Activated gamma-delta T cell (primary cell): ENCODE measurements around the gene CASP2.

ENCODE experiments used
- DNase-seq: peaks from one replicate; lab custom pipeline; 2025; lab: John Stamatoyannopoulos, UW
- total RNA-seq, 2 donors: gene quantifications; one replicate each; lab custom pipeline; 2026; lab: John Stamatoyannopoulos, UW

The CASP2 gene
- 51.5 to 78.4 reads per million in 2 donors for total RNA-seq

DNA sequence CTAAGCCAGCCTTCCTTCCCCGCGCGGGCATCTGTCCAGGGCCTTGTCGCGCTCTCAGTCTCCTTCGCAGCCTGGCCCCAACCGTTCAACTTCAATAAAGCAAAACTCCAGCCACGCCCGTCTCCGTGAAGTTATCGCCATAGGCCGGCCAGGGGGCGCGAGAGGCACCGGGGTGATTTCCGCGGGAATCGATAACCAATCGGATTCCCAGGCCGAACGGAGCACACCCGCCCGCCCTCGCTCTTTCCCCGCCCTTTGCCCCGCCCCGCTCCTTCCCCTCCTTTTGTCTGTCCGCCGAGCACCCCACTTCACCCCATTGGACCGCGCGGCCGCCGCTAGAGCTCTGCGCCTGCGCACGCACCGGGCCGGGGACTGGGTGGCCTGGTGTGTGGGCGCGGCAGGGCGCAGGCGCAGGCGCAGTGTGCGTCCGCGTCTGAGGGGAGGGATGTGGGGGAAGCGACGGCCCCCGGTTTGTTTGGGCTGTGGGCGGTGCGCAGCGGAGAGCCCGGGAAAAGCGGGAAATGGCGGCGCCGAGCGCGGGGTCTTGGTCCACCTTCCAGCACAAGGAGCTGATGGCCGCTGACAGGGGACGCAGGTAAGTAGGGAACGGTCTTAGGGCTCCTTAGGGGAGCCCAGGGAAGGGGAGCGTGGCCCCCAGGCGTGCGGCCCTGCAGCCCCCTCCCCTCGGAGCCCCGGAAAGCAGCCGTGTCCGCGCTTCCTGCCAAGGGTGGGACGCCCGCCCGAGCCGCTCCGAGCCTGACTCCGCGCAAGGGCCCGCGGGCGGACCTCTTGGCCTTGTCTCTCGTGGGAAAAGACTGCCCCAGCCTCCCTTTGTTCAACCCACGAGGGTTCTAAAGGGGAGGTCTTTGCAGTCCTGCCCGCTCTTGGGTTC, at the start of gene CASP2:
TSS of gene CASP2 (plus strand) at position 417 of the 892 bp plus-strand sequence. CDS start at position 522, 105 bp downstream.
- peak; percentile 99 for DNase-seq

DNA sequence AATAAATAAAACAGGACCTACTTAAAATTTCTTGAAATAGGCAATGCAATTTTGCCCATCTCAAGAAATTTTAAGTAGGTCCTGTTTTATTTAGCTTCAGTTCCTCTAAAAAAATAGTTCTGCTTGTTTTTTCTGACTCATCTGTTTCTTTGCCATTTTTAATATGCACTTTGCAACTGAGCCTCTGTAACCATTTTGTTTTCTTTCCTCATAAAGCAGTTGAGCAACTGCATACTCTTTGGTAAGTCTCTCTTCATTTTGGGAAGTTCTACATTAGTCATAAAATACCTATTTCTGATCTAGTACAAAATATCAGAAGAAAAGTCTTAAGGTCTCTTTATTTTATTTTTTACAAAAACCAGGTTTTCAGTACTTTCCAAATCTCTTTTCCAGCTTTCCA, 48.3 kb upstream of the CASP2 start:
- no peak for DNase-seq

DNA sequence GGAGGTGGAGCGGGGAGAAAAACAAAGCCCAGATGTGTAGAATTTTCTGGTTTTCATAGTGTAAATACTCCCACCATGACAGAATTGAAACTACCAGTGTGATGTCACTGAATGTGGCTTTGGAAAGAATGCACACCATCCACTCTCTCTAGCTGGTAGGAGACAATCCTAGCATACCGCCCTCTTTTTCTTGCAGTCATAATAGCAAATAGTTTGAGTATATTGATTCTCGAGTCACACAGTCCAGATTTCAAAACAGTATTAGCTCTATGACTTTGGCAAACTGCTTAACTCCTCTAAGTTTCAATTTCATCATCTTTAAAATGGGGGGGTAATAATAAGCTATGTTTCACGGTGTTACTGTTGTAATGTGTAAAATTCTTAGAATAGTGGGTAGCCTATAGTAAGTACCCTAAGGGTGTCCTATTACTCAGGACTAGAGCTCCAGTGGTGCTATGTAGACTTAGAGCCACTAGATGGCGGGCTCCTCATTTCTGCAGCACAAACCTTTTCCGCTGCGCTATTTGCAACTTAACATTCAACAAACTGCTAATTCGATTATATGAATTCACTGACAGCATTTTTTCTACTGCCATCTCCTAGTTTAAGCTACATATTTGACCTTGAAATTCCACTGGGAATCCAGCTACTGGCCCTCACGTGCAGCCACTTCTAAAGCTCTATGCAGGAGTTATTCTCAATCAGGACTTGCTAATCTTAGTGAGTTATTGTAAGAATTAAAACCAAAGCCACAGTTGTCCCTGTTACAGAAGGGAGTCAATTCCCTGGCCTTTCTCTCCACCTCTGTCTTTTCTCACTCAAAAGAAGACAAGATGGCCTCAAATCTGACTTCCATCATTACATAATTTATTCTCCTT, 47.6 kb upstream of the CASP2 start:
- no peak for DNase-seq

GRCh38 chr7:143242306-143242705, 45.8 kb upstream of the CASP2 start:
- DNase-seq = no peak

DNA sequence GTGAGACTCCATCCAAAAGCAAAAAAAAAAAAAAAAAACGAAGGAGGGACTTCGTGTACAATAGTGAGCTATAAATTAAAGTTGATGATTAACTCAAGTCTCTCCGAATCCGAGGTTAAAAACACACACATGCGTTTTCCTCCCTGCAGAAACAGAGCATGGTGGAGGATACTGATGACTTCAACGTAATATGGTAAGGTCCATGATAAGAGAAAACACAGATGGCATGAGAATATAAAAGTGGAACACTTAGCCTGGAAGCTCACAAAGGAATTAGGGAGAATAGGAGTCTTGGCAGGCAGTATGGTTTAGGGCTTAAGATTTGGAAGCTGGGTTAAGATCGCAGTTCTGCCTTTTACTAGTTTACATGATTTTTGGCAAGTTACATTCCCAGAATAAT, 45.0 kb upstream of the CASP2 start:
- DNase-seq = no peak

GRCh38 chr7:143243614-143244013, 44.5 kb upstream of the CASP2 start:
- no peak for DNase-seq

DNA sequence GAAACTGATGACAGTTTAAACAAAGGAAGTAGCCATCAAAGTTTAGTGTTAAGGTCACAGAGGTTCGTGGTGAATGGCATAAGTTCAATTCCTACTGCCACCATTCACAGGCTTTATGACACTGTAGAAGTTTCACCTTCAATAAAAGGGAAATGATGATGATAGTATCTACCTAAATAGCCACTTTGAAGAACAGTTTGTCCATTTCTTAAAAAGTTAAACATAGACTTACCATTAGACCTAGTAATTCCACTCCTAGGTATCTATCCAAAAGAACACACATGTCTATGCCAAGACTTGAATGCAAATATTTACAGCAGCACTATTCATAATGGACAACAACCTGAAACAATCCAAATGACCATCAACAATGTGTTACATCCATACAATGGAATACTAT, 43.8 kb upstream of the CASP2 start:
- DNase-seq = no peak

DNA sequence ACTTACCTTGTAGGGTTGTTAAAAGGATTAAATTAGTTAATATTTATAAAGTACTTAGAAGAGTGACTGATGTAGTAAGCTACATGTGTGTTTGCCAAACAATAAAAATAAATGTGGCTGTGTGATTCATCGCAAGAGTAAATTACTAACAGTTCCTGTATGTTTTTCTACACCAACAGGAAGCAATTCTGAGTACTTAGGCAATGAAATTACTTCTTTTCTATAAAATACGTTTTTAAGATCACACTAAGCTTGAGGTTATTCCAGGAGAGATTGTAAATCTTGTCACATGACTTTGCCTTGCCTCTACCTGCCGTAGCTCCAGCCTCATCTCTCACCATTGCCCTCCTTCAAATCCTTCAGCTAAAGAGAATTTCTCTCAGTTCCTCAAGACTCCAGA, 43.0 kb upstream of the CASP2 start:
- no peak for DNase-seq

DNA sequence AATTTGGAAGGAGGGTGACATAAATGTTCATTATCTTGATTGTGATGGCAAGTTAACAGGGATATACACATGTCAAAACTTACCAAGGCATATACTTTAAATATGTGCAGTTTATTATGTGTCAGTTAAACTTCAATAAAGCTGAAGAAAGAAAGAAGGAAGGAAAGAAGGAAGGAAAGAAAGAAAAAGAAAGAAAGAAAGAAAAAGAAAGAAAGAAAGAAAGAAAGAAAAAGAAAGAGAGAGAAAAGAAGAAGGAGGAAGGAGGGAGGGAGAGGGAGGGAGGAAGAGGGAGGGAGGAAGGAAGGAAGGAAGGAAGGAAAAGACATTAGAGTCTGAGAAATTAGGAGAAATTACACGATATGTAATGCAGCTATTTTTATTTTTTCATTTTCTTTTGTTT, 40.8 kb upstream of the CASP2 start:
- DNase-seq = no peak

GRCh38 chr7:143248761-143249354, 39.3 kb upstream of the CASP2 start:
- DNase-seq = no peak

- DNase-seq = no peak
Measured at GRCh38 chr7:143250199-143250598, 38.0 kb upstream of the CASP2 start.

DNA sequence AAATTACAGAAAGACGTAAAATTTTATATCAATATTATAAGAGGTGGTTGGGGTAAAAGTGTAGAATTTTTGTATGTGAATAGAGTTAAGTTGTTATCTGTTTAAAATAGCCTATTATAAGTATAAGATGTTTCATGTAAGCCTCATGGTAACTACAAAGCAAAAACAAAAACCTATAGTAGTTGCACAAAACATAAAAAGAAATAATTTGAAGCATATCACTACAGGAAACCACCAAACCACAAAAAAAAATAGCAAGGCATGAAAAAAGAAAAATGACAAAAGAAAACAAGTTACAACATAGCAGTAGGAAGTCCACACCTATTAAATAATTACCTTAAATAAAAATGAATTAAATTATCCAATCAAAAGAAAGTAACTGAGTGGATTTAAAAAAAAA, 37.3 kb upstream of the CASP2 start:
- no peak for DNase-seq

DNA sequence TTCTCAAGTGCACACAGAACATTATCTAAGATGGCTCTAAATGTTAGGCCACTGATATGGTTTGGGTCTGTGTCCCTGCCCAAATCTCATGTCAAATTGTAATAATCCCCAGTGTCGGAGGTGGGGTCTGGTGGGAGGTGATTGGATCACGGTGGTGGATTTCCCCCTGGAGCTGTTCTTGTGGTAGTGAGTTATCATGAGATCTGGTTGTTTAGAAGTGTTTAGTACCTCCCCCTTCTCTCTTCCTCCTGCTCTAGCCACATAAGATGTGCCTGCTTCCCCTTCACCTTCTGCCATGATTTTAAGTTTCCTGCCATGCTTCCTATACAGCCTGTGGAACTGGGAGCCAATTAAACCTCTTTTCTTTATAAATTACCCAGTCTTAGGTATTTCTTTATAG, 36.1 kb upstream of the CASP2 start:
- DNase-seq = no peak

GRCh38 chr7:143255564-143255963, 32.6 kb upstream of the CASP2 start:
- DNase-seq = no peak

DNA sequence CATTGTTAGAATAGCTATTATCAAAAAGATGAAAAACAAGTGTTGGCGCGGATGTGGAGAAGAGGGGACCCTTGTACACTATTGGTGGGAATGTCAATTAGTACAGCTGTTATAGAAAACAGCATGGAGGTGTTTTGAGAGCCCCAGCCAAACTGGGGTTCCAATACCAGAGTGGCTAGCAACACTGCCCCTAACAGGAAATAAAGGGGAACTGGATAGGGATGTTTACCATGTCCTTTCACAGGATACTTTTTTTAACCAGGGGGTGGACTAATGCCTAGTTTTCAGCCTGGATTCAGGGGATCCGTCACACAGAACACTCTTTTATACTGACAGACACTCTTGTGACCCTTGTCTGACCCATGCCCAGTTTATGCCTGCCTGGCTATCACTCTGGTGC, 31.8 kb upstream of the CASP2 start:
- DNase-seq = no peak

GRCh38 chr7:143256932-143257331, 31.2 kb upstream of the CASP2 start:
- no peak for DNase-seq

- no peak for DNase-seq
Measured at GRCh38 chr7:143257501-143257900, 30.6 kb upstream of the CASP2 start.

- DNase-seq = no peak
Measured at GRCh38 chr7:143258831-143259230, 29.3 kb upstream of the CASP2 start.

- DNase-seq = no peak
Measured at GRCh38 chr7:143259765-143260164, 28.4 kb upstream of the CASP2 start.

- DNase-seq = no peak
Measured at GRCh38 chr7:143261901-143262300, 26.2 kb upstream of the CASP2 start.

DNA sequence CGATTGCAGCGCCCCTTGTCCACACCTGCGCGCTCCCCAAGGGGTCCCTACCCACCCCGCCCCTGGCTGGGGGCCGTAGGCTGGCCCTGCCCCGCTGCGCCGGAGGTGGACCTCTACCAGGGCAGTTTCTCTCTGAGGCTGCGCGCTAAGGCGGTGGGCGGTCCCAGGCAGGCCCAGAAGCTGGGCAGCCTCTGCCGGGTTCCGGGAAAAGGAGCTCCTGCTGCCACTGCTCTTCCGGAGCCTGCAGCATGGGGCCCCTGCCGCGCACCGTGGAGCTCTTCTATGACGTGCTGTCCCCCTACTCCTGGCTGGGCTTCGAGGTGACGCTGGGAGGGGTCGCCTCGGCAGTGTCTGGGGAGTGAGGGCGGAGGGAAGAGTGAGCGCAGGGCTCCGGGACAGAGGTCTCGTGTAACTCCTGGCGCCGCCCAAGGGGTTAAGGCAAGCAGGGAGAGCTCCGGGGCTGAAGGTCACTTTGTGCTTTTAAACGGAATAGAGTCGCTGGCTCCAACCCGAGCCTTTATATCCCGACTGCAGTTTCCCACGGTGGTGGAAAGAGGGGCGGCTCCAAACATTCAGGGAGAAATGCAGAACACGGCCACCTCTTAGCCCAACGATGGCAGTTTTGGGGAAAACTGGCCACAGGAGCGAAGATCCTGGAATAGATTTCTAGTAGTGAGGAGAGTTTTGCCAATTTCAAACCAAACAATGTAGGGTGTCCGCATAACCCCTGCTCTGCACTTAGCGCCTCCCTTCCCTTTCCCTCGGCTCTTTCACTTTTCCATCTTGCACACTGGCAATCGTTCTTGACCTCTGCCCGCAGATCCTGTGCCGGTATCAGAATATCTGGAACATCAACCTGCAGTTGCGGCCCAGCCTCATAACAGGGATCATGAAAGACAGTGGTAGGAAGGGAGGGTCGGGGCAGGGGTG, 24.6 kb upstream of the CASP2 start, which contains the start of gene GSTK1:
TSS of gene GSTK1 (plus strand) at position 176 of the 930 bp plus-strand sequence. CDS start at position 249, 73 bp downstream.
- DNase-seq = peak; percentile 58
